ENCODE data around the gene DNAJC12. TPM values are rescaled to one million over a fixed set of nuclear protein-coding genes. Genes with fewer than 3 reads are reported as not detected.

DNAJC12 gene
- polyA plus RNA-seq, 2 of the 4 experiments (the other 2 are of a cell fraction) = 19.1 to 80.0 TPM

DNA sequence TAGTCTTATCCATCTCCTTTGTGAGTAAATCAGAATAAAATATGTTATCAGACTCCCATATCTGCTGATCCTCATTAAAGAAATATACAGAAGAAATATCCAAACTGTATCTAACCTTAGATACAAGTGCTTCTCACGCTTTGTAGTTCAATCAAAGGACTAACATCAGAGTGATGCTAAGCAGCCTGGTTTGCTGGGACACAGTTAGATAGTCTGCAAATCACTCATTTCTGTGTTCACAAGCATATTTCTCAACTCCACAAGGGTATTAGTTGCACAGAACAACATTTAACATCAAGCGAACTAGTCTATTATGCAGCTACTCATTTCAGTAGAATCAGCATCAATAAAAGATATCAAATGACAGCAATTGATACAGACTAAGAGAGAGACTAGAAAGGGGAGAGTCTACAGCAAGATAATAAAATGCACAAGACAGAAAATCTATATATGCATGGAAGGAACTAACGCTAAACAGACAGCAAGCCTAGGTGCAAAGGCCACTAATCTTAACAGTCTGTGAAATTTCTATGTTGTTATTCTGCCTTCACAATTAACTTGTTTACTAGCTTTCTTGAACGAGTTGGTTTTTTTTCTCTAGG is 30.0 kb downstream of the DNAJC12 start:
- TF ChIP-seq, protein P1, sequence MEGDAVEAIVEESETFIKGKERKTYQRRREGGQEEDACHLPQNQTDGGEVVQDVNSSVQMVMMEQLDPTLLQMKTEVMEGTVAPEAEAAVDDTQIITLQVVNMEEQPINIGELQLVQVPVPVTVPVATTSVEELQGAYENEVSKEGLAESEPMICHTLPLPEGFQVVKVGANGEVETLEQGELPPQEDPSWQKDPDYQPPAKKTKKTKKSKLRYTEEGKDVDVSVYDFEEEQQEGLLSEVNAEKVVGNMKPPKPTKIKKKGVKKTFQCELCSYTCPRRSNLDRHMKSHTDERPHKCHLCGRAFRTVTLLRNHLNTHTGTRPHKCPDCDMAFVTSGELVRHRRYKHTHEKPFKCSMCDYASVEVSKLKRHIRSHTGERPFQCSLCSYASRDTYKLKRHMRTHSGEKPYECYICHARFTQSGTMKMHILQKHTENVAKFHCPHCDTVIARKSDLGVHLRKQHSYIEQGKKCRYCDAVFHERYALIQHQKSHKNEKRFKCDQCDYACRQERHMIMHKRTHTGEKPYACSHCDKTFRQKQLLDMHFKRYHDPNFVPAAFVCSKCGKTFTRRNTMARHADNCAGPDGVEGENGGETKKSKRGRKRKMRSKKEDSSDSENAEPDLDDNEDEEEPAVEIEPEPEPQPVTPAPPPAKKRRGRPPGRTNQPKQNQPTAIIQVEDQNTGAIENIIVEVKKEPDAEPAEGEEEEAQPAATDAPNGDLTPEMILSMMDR (IDR thresholded peaks at IDR 0.05) = no peak
- TF ChIP-seq JUN (IDR thresholded peaks at IDR 0.05) (no peak), CBX8 (IDR thresholded peaks at IDR 0.05) (no peak), RAD21 (conservative IDR thresholded peaks at IDR 0.05 in 1 of 2, IDR thresholded peaks at IDR 0.05 in 1 of 2) (no peak), BHLHE40 (IDR thresholded peaks at IDR 0.05; ENCODE audit: low read depth, low read length) (no peak), MAFK (IDR thresholded peaks at IDR 0.05; ENCODE audit: partially characterized antibody) (no peak), HOXA7 (CRISPR knock-in tag; IDR thresholded peaks at IDR 0.05) (no peak), HDAC2 (IDR thresholded peaks at IDR 0.05) (no peak), ESRRA (IDR thresholded peaks at IDR 0.05; ENCODE audit: borderline replicate concordance, low read length) (no peak), HOXB13 (CRISPR knock-in tag; IDR thresholded peaks at IDR 0.05; ENCODE audit: low read depth) (no peak)
- TF ChIP-seq, protein P2, sequence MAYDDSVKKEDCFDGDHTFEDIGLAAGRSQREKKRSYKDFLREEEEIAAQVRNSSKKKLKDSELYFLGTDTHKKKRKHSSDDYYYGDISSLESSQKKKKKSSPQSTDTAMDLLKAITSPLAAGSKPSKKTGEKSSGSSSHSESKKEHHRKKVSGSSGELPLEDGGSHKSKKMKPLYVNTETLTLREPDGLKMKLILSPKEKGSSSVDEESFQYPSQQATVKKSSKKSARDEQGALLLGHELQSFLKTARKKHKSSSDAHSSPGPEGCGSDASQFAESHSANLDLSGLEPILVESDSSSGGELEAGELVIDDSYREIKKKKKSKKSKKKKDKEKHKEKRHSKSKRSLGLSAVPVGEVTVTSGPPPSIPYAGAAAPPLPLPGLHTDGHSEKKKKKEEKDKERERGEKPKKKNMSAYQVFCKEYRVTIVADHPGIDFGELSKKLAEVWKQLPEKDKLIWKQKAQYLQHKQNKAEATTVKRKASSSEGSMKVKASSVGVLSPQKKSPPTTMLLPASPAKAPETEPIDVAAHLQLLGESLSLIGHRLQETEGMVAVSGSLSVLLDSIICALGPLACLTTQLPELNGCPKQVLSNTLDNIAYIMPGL (CRISPR knock-in tag; IDR thresholded peaks at IDR 0.05; ENCODE audit: borderline replicate concordance) = no peak
- TF ChIP-seq, protein P3, sequence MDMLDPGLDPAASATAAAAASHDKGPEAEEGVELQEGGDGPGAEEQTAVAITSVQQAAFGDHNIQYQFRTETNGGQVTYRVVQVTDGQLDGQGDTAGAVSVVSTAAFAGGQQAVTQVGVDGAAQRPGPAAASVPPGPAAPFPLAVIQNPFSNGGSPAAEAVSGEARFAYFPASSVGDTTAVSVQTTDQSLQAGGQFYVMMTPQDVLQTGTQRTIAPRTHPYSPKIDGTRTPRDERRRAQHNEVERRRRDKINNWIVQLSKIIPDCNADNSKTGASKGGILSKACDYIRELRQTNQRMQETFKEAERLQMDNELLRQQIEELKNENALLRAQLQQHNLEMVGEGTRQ (IDR thresholded peaks at IDR 0.05) = no peak
- TF ChIP-seq, protein P4, sequence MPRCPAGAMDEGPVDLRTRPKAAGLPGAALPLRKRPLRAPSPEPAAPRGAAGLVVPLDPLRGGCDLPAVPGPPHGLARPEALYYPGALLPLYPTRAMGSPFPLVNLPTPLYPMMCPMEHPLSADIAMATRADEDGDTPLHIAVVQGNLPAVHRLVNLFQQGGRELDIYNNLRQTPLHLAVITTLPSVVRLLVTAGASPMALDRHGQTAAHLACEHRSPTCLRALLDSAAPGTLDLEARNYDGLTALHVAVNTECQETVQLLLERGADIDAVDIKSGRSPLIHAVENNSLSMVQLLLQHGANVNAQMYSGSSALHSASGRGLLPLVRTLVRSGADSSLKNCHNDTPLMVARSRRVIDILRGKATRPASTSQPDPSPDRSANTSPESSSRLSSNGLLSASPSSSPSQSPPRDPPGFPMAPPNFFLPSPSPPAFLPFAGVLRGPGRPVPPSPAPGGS (IDR thresholded peaks at IDR 0.05) = no peak
- TF ChIP-seq, protein P5, sequence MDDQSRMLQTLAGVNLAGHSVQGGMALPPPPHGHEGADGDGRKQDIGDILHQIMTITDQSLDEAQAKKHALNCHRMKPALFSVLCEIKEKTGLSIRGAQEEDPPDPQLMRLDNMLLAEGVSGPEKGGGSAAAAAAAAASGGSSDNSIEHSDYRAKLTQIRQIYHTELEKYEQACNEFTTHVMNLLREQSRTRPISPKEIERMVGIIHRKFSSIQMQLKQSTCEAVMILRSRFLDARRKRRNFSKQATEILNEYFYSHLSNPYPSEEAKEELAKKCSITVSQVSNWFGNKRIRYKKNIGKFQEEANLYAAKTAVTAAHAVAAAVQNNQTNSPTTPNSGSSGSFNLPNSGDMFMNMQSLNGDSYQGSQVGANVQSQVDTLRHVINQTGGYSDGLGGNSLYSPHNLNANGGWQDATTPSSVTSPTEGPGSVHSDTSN (IDR thresholded peaks at IDR 0.05) = no peak
- POLR2A ChIA-PET = no interaction called here
- H3K4me1 ChIP-seq = peaks cover 21% of the 10 kb centered on the region
- WGBS (ENCODE audit: missing lambda C conversion rate) = 79% methylated on average over 4 of the region's 4 CpGs
- FAIRE-seq = no peak
- H3K27ac ChIP-seq = peak overlapping the region in 1 of 2 experiments; percentile 61; a peak in 3 of 6 replicates
- DNase-seq (ENCODE audit: low read depth in 1 of 2, low spot score in 1 of 2) = no peak
- H3K9me3 ChIP-seq = no peaks in the 10 kb centered on the region
- 0 out of 6 replicates have a peak, but pooled peaks of 1 of the 2 experiments have one; percentile 26 for ATAC-seq
- CTCF ChIA-PET = interaction anchor here (0.6 to 2.0 kb wide), 6 partner anchors 14 to 106 kb away, joined by 3 to 13 read pairs (median 5); no protein-coding TSS in a partner anchor
- no peak overlapping the region for H3K4me3 ChIP-seq
- H3K4me2 ChIP-seq = no peak overlapping the region

DNA sequence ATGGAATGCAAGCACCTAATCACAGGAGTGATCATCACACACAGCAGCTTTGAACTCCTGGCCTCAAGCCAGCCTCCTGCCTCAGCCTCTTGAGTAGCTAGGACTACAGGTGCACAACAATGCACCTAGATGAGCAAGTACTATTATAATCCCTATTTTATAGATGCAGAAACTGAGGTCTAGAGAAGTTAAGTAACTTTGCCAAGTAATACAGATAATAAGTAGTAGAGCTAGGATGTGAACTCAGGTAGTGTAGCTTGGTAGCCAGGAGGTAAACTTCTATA is 33.7 kb downstream of the DNAJC12 start:
- DNase-seq (ENCODE audit: low read depth in 1 of 2, low spot score in 1 of 2) (no peak), FAIRE-seq (no peak), ATAC-seq (no peak)
- peaks cover 24% of the 10 kb centered on the region for H3K4me1 ChIP-seq
- TF ChIP-seq NR3C1 (IDR thresholded peaks at IDR 0.05) (no peak), SREBF2 (IDR thresholded peaks at IDR 0.05) (no peak), ZSCAN20 (CRISPR knock-in tag; IDR thresholded peaks at IDR 0.05) (no peak), CHD2 (IDR thresholded peaks at IDR 0.05; ENCODE audit: low read length, partially characterized antibody) (no peak)
- TF ChIP-seq, protein P6, sequence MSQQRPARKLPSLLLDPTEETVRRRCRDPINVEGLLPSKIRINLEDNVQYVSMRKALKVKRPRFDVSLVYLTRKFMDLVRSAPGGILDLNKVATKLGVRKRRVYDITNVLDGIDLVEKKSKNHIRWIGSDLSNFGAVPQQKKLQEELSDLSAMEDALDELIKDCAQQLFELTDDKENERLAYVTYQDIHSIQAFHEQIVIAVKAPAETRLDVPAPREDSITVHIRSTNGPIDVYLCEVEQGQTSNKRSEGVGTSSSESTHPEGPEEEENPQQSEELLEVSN (IDR thresholded peaks at IDR 0.05; ENCODE audit: borderline replicate concordance, low read depth) = no peak
- TF ChIP-seq, protein P5 (IDR thresholded peaks at IDR 0.05) = no peak
- peak overlapping the region; percentile 60 for H3K4me2 ChIP-seq
- no peaks in the 10 kb centered on the region for H3K9me3 ChIP-seq
- CTCF ChIA-PET = interaction anchor here (2.5 to 2.7 kb wide), 2 partner anchors 16 to 24 kb away, joined by 14 to 15 read pairs; no protein-coding TSS in a partner anchor
- POLR2A ChIA-PET = no interaction called here
- no peak overlapping the region for H3K4me3 ChIP-seq
- peak overlapping the region; percentile 56 to 68 for H3K27ac ChIP-seq

All from A549 (cell line).